ENCODE measurements around the gene GABRD.

The GABRD gene

DNA sequence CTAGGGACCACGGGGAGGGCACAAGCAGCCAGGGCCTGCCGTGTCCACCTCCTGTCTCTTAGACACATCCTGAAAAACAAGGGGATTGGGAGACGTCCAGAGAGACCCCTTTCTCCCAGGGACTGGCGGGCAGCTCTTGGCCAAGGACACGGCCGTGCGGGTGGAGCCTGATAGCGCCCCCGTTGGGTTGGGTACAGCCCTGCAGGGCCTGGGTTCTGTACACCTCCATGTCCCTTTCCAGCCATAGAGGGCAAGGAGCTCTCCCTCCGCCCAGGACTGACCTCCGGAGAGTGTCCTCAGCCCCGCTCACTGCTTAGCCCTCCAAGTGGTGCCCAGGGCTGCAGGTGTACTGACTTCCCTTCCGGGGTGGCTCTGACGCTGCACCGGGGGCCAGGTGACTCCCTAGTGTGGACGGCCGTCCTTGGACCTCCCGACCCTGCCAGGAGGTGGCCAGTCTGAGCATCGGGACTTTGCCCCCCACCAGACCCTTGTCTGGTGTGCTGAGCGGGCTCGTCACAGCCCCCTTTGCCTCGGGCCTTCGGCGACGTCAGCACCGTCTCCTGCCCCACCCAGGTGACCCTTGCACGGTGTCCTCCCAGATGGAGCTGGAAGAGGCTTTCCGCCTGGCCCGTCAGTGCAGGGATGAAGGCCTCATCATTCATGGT lies 36.9 kb downstream of the GABRD start:
- H3K4me3 ChIP-seq (ENCODE audit: low read depth, low read length): no peak overlapping the region
- in situ Hi-C loops (cut with HindIII; ENCODE audit: low sequenced_read_pairs): no loop called here
- no peak for TF ChIP-seq CTCF (IDR thresholded peaks at IDR 0.05; ENCODE audit: low read depth, low read length, missing control alignments)
- DNase-seq (ENCODE audit: low read depth): no peak

DNA sequence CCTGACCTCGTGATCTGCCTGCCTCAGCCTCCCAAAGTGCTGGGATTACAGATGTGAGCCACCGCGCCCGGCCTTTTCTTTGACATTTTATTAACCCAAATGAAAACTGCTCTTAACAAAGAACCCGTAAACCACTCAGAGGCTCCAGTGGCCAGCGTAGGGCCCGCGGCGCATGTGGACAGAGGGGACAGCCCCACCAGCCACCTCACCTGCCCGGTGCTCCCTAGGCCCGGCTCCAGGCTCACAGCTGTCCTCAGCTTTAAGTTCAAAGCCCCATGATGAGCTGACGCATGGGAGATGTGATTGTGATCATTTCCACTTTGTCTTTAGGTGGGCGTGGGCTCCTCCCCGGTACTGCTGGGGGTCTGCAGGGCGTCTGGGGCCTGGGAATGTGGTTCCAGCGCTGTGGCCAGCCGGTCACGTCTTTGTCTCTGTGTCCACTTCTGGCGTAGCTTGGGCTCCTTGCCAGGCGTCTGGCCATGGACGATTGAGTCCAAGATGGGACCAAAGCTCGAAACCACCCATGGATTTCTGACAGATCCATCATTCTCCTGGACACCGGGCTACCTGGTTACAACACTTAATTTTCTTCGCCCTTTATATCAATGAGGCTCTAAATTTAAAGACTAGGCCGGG lies 37.9 kb downstream of the GABRD start:
- in situ Hi-C loops (cut with HindIII; ENCODE audit: low sequenced_read_pairs): no loop called here
- H3K4me3 ChIP-seq (ENCODE audit: low read depth, low read length): no peak overlapping the region
- TF ChIP-seq CTCF (IDR thresholded peaks at IDR 0.05; ENCODE audit: low read depth, low read length, missing control alignments): no peak
- DNase-seq (ENCODE audit: low read depth): no peak

GRCh38 chr1:2059290-2059953 lies 40.3 kb downstream of the GABRD start:
- no peak overlapping the region for H3K4me3 ChIP-seq (ENCODE audit: low read depth, low read length)
- in situ Hi-C loops (cut with HindIII; ENCODE audit: low sequenced_read_pairs): no loop called here
- TF ChIP-seq CTCF (IDR thresholded peaks at IDR 0.05; ENCODE audit: low read depth, low read length, missing control alignments): no peak
- DNase-seq (ENCODE audit: low read depth): no peak

- in situ Hi-C loops (cut with HindIII; ENCODE audit: low sequenced_read_pairs): no loop called here
- DNase-seq (ENCODE audit: low read depth): no peak
- H3K4me3 ChIP-seq (ENCODE audit: low read depth, low read length): no peak overlapping the region
- TF ChIP-seq CTCF (IDR thresholded peaks at IDR 0.05; ENCODE audit: low read depth, low read length, missing control alignments): no peak
Measured at GRCh38 chr1:2060072-2060471, 40.9 kb downstream of the GABRD start.

DNA sequence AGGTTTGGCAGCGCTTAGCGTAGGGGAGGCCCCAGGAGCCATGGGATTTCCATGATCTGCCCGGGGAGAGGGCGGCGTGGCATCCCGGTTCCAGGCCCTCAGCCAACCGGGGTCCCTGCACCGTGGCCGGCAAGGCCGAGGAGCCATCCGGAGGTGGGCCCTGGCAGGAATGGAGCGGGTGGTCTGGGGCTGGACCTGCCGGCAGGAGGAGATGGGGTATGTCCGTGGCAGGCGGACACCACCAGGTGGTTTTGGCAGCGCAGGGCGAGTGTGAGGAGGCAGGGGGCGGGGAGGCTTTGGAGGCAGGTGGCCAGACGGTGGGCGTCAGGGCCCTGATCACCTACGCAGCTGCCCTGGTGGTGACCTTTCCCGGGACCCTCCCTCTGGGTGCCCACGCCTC lies 41.4 kb downstream of the GABRD start:
- TF ChIP-seq CTCF (IDR thresholded peaks at IDR 0.05; ENCODE audit: low read depth, low read length, missing control alignments): no peak
- H3K4me3 ChIP-seq (ENCODE audit: low read depth, low read length): no peak overlapping the region
- no peak for DNase-seq (ENCODE audit: low read depth)
- in situ Hi-C loops (cut with HindIII; ENCODE audit: low sequenced_read_pairs): no loop called here

DNA sequence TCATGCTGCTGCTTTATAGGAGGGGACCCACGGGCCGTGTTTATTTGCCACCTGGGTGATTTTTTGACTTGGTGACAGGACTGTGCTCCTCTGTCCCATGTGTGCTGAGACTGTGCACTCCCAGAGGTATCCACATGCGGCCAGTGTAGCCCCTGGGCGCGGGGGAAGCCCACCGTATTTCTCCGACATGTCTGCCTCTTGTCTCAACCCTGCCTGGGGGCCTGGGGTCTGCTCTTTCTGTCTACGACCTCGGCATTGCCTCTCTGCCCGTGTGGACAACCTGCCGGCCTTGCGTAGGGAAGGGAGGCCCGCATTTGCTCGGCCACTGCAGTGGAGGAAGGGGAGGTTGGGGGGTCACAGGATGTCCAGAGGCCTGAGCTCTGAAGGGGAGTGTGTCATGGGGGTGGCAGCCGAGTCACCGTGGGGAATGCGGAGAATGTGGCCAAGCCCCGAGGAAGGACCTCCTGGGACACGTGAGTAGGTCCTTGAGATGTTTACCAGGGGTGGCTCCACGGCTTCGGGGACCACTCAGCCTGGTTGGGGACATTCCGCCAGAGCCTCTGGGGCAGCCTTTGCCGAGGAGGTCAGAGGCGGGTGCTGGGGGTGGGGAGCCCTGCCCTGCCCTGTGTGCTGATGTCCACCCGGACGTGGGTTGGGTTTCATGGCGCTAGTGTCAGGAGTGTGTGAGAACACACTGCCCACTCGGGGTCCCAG lies 42.1 kb downstream of the GABRD start:
- DNase-seq (ENCODE audit: low read depth): no peak
- H3K4me3 ChIP-seq (ENCODE audit: low read depth, low read length): no peak overlapping the region
- in situ Hi-C loops (cut with HindIII; ENCODE audit: low sequenced_read_pairs): no loop called here
- no peak for TF ChIP-seq CTCF (IDR thresholded peaks at IDR 0.05; ENCODE audit: low read depth, low read length, missing control alignments)

All from astrocyte of the cerebellum (primary cell).